GM23338 (cell line): Measurements from ENCODE around the gene SASH1. TPM values are rescaled to one million over a fixed set of nuclear protein-coding genes. Genes with fewer than 3 reads are reported as not detected.

ENCODE experiments used
- ATAC-seq: fragments of 200-7000 bp; cut with Tn5 transposase; 3 replicates; pipeline ENCODE4 v1.9.1; 2020
- DNase-seq: peaks from one replicate; pipeline ENCODE4 v3.0.0-alpha.2; 2015; ENCODE audit warnings: low spot score
- H2AFZ ChIP-seq: fragments of 200-600 bp; sonication (generic); 2 replicates; pipeline ENCODE4 v1.8.0; 2016; ENCODE audit warnings: antibody characterized with exemption, mild to moderate bottlenecking, moderate library complexity
- H3F3A ChIP-seq: fragments of 200-600 bp; sonication (generic); replicated peaks from 2 replicates; pipeline ENCODE4 v1.8.0; 2017; ENCODE audit warnings: antibody characterized with exemption, mixed run types, low read depth
- H3K27ac ChIP-seq: fragments of 200-600 bp; sonication (generic); 2 replicates; pipeline ENCODE4 v1.6.1; 2016; ENCODE audit warnings: low read depth
- H3K27me3 ChIP-seq: fragments of 200-600 bp; sonication (generic); 2 replicates; pipeline ENCODE4 v1.8.0; 2016; ENCODE audit warnings: mild to moderate bottlenecking, mixed run types, moderate library complexity; ENCODE audit not compliant: insufficient read depth
- H3K36me3 ChIP-seq: fragments of 200-600 bp; sonication (generic); 2 replicates; pipeline ENCODE4 v1.8.0; 2016; ENCODE audit warnings: mild to moderate bottlenecking; ENCODE audit not compliant: insufficient read depth
- H3K4me1 ChIP-seq: fragments of 200-600 bp; sonication (generic); 2 replicates; pipeline ENCODE4 v1.8.0; 2016; ENCODE audit warnings: mild to moderate bottlenecking, moderate library complexity; ENCODE audit not compliant: insufficient read depth
- H3K4me2 ChIP-seq: fragments of 200-600 bp; sonication (generic); 2 replicates; pipeline ENCODE4 v1.7.1; 2017; ENCODE audit warnings: mixed run types
- H3K4me3 ChIP-seq: fragments of 200-600 bp; sonication (generic); 2 replicates; pipeline ENCODE4 v1.6.1; 2016; ENCODE audit warnings: mixed run types
- H3K79me2 ChIP-seq: fragments of 200-600 bp; sonication (generic); replicated peaks from 2 replicates; pipeline ENCODE4 v1.8.0; 2017; ENCODE audit warnings: mild to moderate bottlenecking; ENCODE audit not compliant: insufficient read depth
- H3K9me2 ChIP-seq: fragments of 200-600 bp; sonication (generic); 2 replicates; pipeline ENCODE4 v1.8.0; 2017; ENCODE audit not compliant: insufficient read depth
- H4K20me1 ChIP-seq: fragments of 200-600 bp; sonication (generic); replicated peaks from 2 replicates; pipeline ENCODE4 v1.8.0; 2017; ENCODE audit warnings: mild to moderate bottlenecking; ENCODE audit not compliant: insufficient read depth
- H3K27ac Mint-ChIP-seq: 2 replicates; pipeline ENCODE4 v1.8.0; 2020; ENCODE audit warnings: inconsistent platforms, mild to moderate bottlenecking, moderate library complexity, mixed read lengths
- H3K27me3 Mint-ChIP-seq: 3 replicates; pipeline ENCODE4 v1.8.0; 2022; ENCODE audit warnings: low read depth, mild to moderate bottlenecking, moderate library complexity, mixed read lengths, inconsistent platforms; ENCODE audit not compliant: insufficient read depth, poor library complexity
- H3K36me3 Mint-ChIP-seq: 3 replicates; pipeline ENCODE4 v1.8.0; 2021; ENCODE audit warnings: low read depth, mild to moderate bottlenecking, inconsistent platforms, moderate library complexity, mixed read lengths
- H3K4me1 Mint-ChIP-seq: 3 replicates; pipeline ENCODE4 v1.8.0; 2020; ENCODE audit warnings: mild to moderate bottlenecking, inconsistent platforms, mixed read lengths
- H3K4me3 Mint-ChIP-seq: 3 replicates; pipeline ENCODE4 v1.8.0; 2021; ENCODE audit warnings: moderate library complexity, mild to moderate bottlenecking, inconsistent platforms, mixed read lengths
- H3K9me3 Mint-ChIP-seq: 3 replicates; pipeline ENCODE4 v1.8.0; 2020; ENCODE audit warnings: moderate library complexity, mild to moderate bottlenecking, inconsistent platforms, mixed read lengths
- CREB1 ChIP-seq: fragments of 250-450 bp; sonication (Bioruptor Pico); IDR thresholded peaks from 2 replicates; pipeline ENCODE4 v1.5.0; 2020; ENCODE audit warnings: low read depth, mild to moderate bottlenecking, moderate library complexity
- CTCF ChIP-seq, 2 experiments: fragments of 200-600 bp in 1 of 2; sonication (generic) in 1 of 2; conservative IDR thresholded peaks; 2 replicates each; pipeline versions ENCODE4 v1.5.1 to v1.6.1; 2016 to 2017; ENCODE audit warnings: antibody characterized with exemption in 2 of 2, low read depth in 2 of 2, mild to moderate bottlenecking in 2 of 2, moderate library complexity in 1 of 2
- ETS1 ChIP-seq: IDR thresholded peaks from 2 replicates; pipeline ENCODE4 v1.6.1; 2016; ENCODE audit warnings: antibody characterized with exemption
- EZH2 ChIP-seq: fragments of 200-600 bp; sonication (generic); IDR thresholded peaks from one replicate; pipeline ENCODE4 v1.8.0; 2017; ENCODE audit warnings: antibody characterized with exemption, mild to moderate bottlenecking, low read depth; ENCODE audit not compliant: unreplicated experiment
- EZH2phosphoT487 ChIP-seq: fragments of 200-600 bp; sonication (generic); IDR thresholded peaks from one replicate; pipeline ENCODE4 v1.8.1; 2018; ENCODE audit warnings: antibody characterized with exemption; ENCODE audit not compliant: unreplicated experiment
- JUNB ChIP-seq: IDR thresholded peaks from one replicate; pipeline ENCODE4 v1.6.1; 2016; ENCODE audit warnings: antibody characterized with exemption; ENCODE audit not compliant: unreplicated experiment
- NANOG ChIP-seq: IDR thresholded peaks from 2 replicates; pipeline ENCODE4 v1.6.1; 2016; ENCODE audit warnings: antibody characterized with exemption, borderline replicate concordance
- POLR2AphosphoS5 ChIP-seq: IDR thresholded peaks from 2 replicates; pipeline ENCODE4 v1.6.1; 2016; ENCODE audit warnings: antibody characterized with exemption, low read depth
- STAT1 ChIP-seq: IDR thresholded peaks from one replicate; pipeline ENCODE4 v1.6.1; 2016; ENCODE audit warnings: antibody characterized with exemption; ENCODE audit not compliant: unreplicated experiment
- ZNF114 ChIP-seq: fragments of 250-450 bp; sonication (Bioruptor Pico); IDR thresholded peaks from 2 replicates; pipeline ENCODE4 v1.5.0; 2020; ENCODE audit warnings: mild to moderate bottlenecking, moderate library complexity
- ZNF331 ChIP-seq: fragments of 250-450 bp; sonication (Bioruptor Pico); IDR thresholded peaks from 2 replicates; pipeline ENCODE4 v1.5.0; 2020; ENCODE audit warnings: low read depth, mild to moderate bottlenecking, moderate library complexity
- ZNF462 ChIP-seq: fragments of 250-450 bp; sonication (Bioruptor Pico); IDR thresholded peaks from 2 replicates; pipeline ENCODE4 v1.5.0; 2020; ENCODE audit warnings: mild to moderate bottlenecking, moderate library complexity
- polyA plus RNA-seq: library from polyadenylated mRNA; unstranded; fragments of >200 nt; fragmentation: Nextera tagmentation; extraction: Ambion mirVana; gene quantifications from 2 replicates; pipeline ENCODE4 v1.2.1, GENCODE V29; 2016
- total RNA-seq: library from RNA; depleted of rRNA; stranded (reverse); fragments of >200 nt; shearing (Covaris generic); gene quantifications from 2 replicates; pipeline ENCODE4 v1.2.3, GENCODE V29; 2014

The SASH1 gene
- total and polyA plus RNA-seq, 2 experiments from 2014 or later = 8.2 to 30.2 TPM

- TF ChIP-seq ZNF462 (CRISPR knock-in tag) = no peak
These were observed 93.8 kb downstream of the SASH1 start (continued) for GRCh38 chr6:148436466-148436865.

GRCh38 chr6:148438632-148439031 lies 96.0 kb downstream of the SASH1 start:
- peaks cover 4% of the 10 kb centered on the region; the same call in 1 of the 2 replicates for H3K79me2 ChIP-seq
- TF ChIP-seq POLR2AphosphoS5 = no peak
- TF ChIP-seq EZH2 = no peak
- no peak for TF ChIP-seq STAT1
- TF ChIP-seq NANOG = no peak
- no peak for TF ChIP-seq CTCF (conservative IDR thresholded peaks at IDR 0.05; ENCODE audit: low read depth in 2 of 2)
- no peak for TF ChIP-seq JUNB
- no peak for TF ChIP-seq ZNF114 (CRISPR knock-in tag)
- TF ChIP-seq EZH2phosphoT487 = no peak
- no peak for TF ChIP-seq ZNF331 (CRISPR knock-in tag)
- TF ChIP-seq ETS1 = no peak
- TF ChIP-seq CREB1 = no peak
- DNase-seq (no peak), ATAC-seq (no peak)
- Mint-ChIP-seq H3K4me3 (no peak overlapping the region), H3K36me3 (no peaks in the 10 kb centered on the region; the same call in 2 of the 3 replicates), H3K9me3 (no peaks in the 10 kb centered on the region; the same call in 2 of the 3 replicates), H3K27me3 (peaks cover 1% of the 10 kb centered on the region), H3K27ac (0 out of 2 replicates have a peak overlapping the region, but pooled peaks have one; percentile 34), H3K4me1 (peaks cover 17% of the 10 kb centered on the region)
- no peaks in the 10 kb centered on the region for H3F3A ChIP-seq
- H4K20me1 ChIP-seq = no peaks in the 10 kb centered on the region
- H3K4me3 ChIP-seq = no peak overlapping the region
- H3K27ac ChIP-seq = no peak overlapping the region
- H3K27me3 ChIP-seq = no peaks in the 10 kb centered on the region
- H3K4me1 ChIP-seq = peaks cover 10% of the 10 kb centered on the region
- H2AFZ ChIP-seq = no peak overlapping the region
- no peaks in the 10 kb centered on the region for H3K36me3 ChIP-seq
- no peak overlapping the region for H3K4me2 ChIP-seq
- no peaks in the 10 kb centered on the region for H3K9me2 ChIP-seq
